ENCODE results near the gene UCN3.

UCN3 gene

DNA sequence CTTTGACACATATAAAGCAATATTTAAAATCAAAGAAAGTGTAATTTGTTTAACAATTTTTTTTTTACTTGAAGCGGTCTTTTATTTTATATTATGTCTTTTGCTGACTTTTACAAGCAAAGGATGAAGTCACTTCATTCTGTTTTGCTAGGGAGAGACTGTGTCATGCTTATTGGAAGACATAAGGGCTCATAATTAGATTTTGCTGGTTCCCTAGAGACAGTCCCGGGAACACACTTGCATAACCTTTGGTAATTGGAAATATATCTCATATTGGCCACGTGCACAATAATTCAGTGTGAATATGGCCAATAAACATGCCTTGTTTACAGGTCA, 47.1 kb downstream of the UCN3 start:
- no peak for DNase-seq (ENCODE audit: low spot score)
- peak overlapping the region; percentile 56 for H3K27ac ChIP-seq (ENCODE audit: poor library complexity, severe bottlenecking)
- ATAC-seq (ENCODE audit: low read depth): no peak; the same call in 2 of the 3 replicates

GRCh38 chr10:5412277-5412941, 47.6 kb downstream of the UCN3 start, which contains the start of gene NET1:
NET1 (plus strand) TSS chr10:5412557; CDS start chr10:5412693, 136 bp downstream.
- DNase-seq (ENCODE audit: low spot score): peak; percentile 85
- peak within 1 kb of the TSS; percentile 56 for H3K27ac ChIP-seq (ENCODE audit: poor library complexity, severe bottlenecking)
- H3K4me1 ChIP-seq (ENCODE audit: insufficient read depth, poor library complexity, severe bottlenecking): peaks cover 9% of the 10 kb centered on the region
- peak; percentile 95 for ATAC-seq (ENCODE audit: low read depth)
- H3K36me3 ChIP-seq (ENCODE audit: low read depth): peaks cover 11% of the 10 kb centered on the region
- no peaks in the 10 kb centered on the region for H3K27me3 ChIP-seq (ENCODE audit: insufficient read depth, poor library complexity, severe bottlenecking)
- H3K9me3 ChIP-seq (ENCODE audit: severe bottlenecking): peaks cover 5% of the 10 kb centered on the region
- H3K4me3 ChIP-seq (ENCODE audit: severe bottlenecking): peak within 1 kb of the TSS; percentile 66
- TF ChIP-seq, protein P1, sequence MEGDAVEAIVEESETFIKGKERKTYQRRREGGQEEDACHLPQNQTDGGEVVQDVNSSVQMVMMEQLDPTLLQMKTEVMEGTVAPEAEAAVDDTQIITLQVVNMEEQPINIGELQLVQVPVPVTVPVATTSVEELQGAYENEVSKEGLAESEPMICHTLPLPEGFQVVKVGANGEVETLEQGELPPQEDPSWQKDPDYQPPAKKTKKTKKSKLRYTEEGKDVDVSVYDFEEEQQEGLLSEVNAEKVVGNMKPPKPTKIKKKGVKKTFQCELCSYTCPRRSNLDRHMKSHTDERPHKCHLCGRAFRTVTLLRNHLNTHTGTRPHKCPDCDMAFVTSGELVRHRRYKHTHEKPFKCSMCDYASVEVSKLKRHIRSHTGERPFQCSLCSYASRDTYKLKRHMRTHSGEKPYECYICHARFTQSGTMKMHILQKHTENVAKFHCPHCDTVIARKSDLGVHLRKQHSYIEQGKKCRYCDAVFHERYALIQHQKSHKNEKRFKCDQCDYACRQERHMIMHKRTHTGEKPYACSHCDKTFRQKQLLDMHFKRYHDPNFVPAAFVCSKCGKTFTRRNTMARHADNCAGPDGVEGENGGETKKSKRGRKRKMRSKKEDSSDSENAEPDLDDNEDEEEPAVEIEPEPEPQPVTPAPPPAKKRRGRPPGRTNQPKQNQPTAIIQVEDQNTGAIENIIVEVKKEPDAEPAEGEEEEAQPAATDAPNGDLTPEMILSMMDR (IDR thresholded peaks at IDR 0.05; ENCODE audit: poor library complexity, severe bottlenecking): no peak

More for the DNA sequence above, 47.1 kb downstream of the UCN3 start:
- Histone ChIP-seq H3K36me3 (ENCODE audit: low read depth) (peaks cover 11% of the 10 kb centered on the region), H3K27me3 (ENCODE audit: insufficient read depth, poor library complexity, severe bottlenecking) (no peaks in the 10 kb centered on the region), H3K4me1 (ENCODE audit: insufficient read depth, poor library complexity, severe bottlenecking) (peaks cover 9% of the 10 kb centered on the region), H3K9me3 (ENCODE audit: severe bottlenecking) (peaks cover 6% of the 10 kb centered on the region), H3K4me3 (ENCODE audit: severe bottlenecking) (peak overlapping the region; percentile 66)
- TF ChIP-seq, protein P1 (IDR thresholded peaks at IDR 0.05; ENCODE audit: poor library complexity, severe bottlenecking): no peak

- DNase-seq (ENCODE audit: low spot score): peak; percentile 24
- Histone ChIP-seq H3K4me3 (ENCODE audit: severe bottlenecking) (peak overlapping the region; percentile 66), H3K27me3 (ENCODE audit: insufficient read depth, poor library complexity, severe bottlenecking) (no peaks in the 10 kb centered on the region), H3K27ac (ENCODE audit: poor library complexity, severe bottlenecking) (peak overlapping the region; percentile 56), H3K36me3 (ENCODE audit: low read depth) (peaks cover 15% of the 10 kb centered on the region), H3K4me1 (ENCODE audit: insufficient read depth, poor library complexity, severe bottlenecking) (peaks cover 9% of the 10 kb centered on the region), H3K9me3 (ENCODE audit: severe bottlenecking) (peaks cover 10% of the 10 kb centered on the region)
- ATAC-seq (ENCODE audit: low read depth): peak; percentile 54
- TF ChIP-seq, protein P1 (IDR thresholded peaks at IDR 0.05; ENCODE audit: poor library complexity, severe bottlenecking): no peak
These were observed 48.5 kb downstream of the UCN3 start for GRCh38 chr10:5413012-5413938.

GRCh38 chr10:5416981-5417380, 52.2 kb downstream of the UCN3 start:
- Histone ChIP-seq H3K9me3 (ENCODE audit: severe bottlenecking) (peaks cover 18% of the 10 kb centered on the region), H3K36me3 (ENCODE audit: low read depth) (peaks cover 23% of the 10 kb centered on the region), H3K27ac (ENCODE audit: poor library complexity, severe bottlenecking) (no peak overlapping the region), H3K27me3 (ENCODE audit: insufficient read depth, poor library complexity, severe bottlenecking) (no peaks in the 10 kb centered on the region), H3K4me3 (ENCODE audit: severe bottlenecking) (no peak overlapping the region), H3K4me1 (ENCODE audit: insufficient read depth, poor library complexity, severe bottlenecking) (peaks cover 9% of the 10 kb centered on the region)
- DNase-seq (ENCODE audit: low spot score) (no peak), ATAC-seq (ENCODE audit: low read depth) (no peak)
- TF ChIP-seq, protein P1 (IDR thresholded peaks at IDR 0.05; ENCODE audit: poor library complexity, severe bottlenecking): no peak

Data from RWPE2 (cell line).